CD8-positive, alpha-beta memory T cell (primary cell): Measurements from ENCODE around the gene C6orf62. TPM values are rescaled to one million over a fixed set of nuclear protein-coding genes. Genes with fewer than 3 reads are reported as not detected.
"Not testable (repeated sequence)": the region's sequence is repeated elsewhere in the genome, so short reads cannot be mapped to it uniquely, and the experiment has no call there.

Experiments used
- CTCF ChIA-PET: fragments of 350-600 bp; sonication (Branson Sonifier 250); formaldehyde crosslinking; loops from one replicate; lab custom pipeline; 2021; ENCODE audit warnings: antibody characterized with exemption; lab: Charles Lee
- POLR2A ChIA-PET: fragments of 350-600 bp; sonication (Branson Sonifier 250); formaldehyde crosslinking; loops from one replicate; lab custom pipeline; 2021; ENCODE audit warnings: antibody characterized with exemption; lab: Charles Lee
- DNase-seq, 5 donors: peaks; one replicate each; pipeline versions ENCODE4 v3.0.0 to v3.0.0-alpha.2; 2020 to 2022; ENCODE audit warnings: mixed read lengths in 1 of 5
- H3K27ac ChIP-seq: one replicate; pipeline ENCODE4 v1.7.0; 2013; ENCODE audit warnings: low read depth, mild to moderate bottlenecking, low read length, moderate library complexity
- H3K27me3 ChIP-seq: 2 replicates; pipeline ENCODE4 v1.7.0; 2013; ENCODE audit warnings: low read length, mild to moderate bottlenecking; ENCODE audit not compliant: insufficient read depth, poor library complexity, severe bottlenecking
- H3K36me3 ChIP-seq: 2 replicates; pipeline ENCODE4 v1.7.0; 2013; ENCODE audit warnings: mild to moderate bottlenecking, low read length, moderate library complexity; ENCODE audit not compliant: insufficient read depth
- H3K4me1 ChIP-seq: 2 replicates; pipeline ENCODE4 v1.7.0; 2013; ENCODE audit warnings: mild to moderate bottlenecking, low read length, moderate library complexity; ENCODE audit not compliant: insufficient read depth
- H3K4me3 ChIP-seq: 2 replicates; pipeline ENCODE4 v1.7.0; 2013; ENCODE audit warnings: mild to moderate bottlenecking, low read length
- H3K9me3 ChIP-seq: 2 replicates; pipeline ENCODE4 v1.7.0; 2013; ENCODE audit warnings: mild to moderate bottlenecking, low read length
- H3K27ac Mint-ChIP-seq, 8 donors: one replicate each; pipeline ENCODE4 v1.8.0; 2020 to 2021; ENCODE audit warnings: mixed read lengths in 8 of 8, mild to moderate bottlenecking in 6 of 8, inconsistent platforms in 3 of 8, moderate library complexity in 3 of 8
- H3K27me3 Mint-ChIP-seq, 2 donors: one replicate each; pipeline ENCODE4 v1.8.0; 2020 to 2021; ENCODE audit warnings: mixed read lengths in 2 of 2, mild to moderate bottlenecking in 1 of 2, moderate library complexity in 1 of 2
- H3K36me3 Mint-ChIP-seq, 3 donors: one replicate each; pipeline ENCODE4 v1.8.0; 2020 to 2021; ENCODE audit warnings: mixed read lengths in 3 of 3, inconsistent platforms in 1 of 3, mild to moderate bottlenecking in 1 of 3
- H3K4me1 Mint-ChIP-seq, 3 donors: one replicate each; pipeline ENCODE4 v1.8.0; 2020 to 2021; ENCODE audit warnings: mixed read lengths in 3 of 3, inconsistent platforms in 1 of 3, mild to moderate bottlenecking in 1 of 3
- H3K4me3 Mint-ChIP-seq, 7 donors: one replicate each; pipeline ENCODE4 v1.8.0; 2020 to 2021; ENCODE audit warnings: mixed read lengths in 7 of 7, mild to moderate bottlenecking in 6 of 7, moderate library complexity in 4 of 7, inconsistent platforms in 2 of 7
- H3K9me3 Mint-ChIP-seq, 5 donors: one replicate each; pipeline ENCODE4 v1.8.0; 2020 to 2022; ENCODE audit warnings: mixed read lengths in 5 of 5, mild to moderate bottlenecking in 3 of 5, moderate library complexity in 2 of 5, inconsistent platforms in 1 of 5
- polyA plus RNA-seq: library from polyadenylated mRNA; unstranded; fragments of 300-500 nt; fragmentation: Illumina TruSeq; gene quantifications from one replicate; pipeline ENCODE4 v1.2.3, GENCODE V29; 2021
- total RNA-seq, 2 experiments: library from RNA; stranded (reverse); gene quantifications; one replicate each; pipeline ENCODE4 v1.2.3, GENCODE V29; 2021

The C6orf62 gene
- total and polyA plus RNA-seq, 3 experiments from 2014 or later: 95.1 to 120 (median 95.6) TPM

DNA sequence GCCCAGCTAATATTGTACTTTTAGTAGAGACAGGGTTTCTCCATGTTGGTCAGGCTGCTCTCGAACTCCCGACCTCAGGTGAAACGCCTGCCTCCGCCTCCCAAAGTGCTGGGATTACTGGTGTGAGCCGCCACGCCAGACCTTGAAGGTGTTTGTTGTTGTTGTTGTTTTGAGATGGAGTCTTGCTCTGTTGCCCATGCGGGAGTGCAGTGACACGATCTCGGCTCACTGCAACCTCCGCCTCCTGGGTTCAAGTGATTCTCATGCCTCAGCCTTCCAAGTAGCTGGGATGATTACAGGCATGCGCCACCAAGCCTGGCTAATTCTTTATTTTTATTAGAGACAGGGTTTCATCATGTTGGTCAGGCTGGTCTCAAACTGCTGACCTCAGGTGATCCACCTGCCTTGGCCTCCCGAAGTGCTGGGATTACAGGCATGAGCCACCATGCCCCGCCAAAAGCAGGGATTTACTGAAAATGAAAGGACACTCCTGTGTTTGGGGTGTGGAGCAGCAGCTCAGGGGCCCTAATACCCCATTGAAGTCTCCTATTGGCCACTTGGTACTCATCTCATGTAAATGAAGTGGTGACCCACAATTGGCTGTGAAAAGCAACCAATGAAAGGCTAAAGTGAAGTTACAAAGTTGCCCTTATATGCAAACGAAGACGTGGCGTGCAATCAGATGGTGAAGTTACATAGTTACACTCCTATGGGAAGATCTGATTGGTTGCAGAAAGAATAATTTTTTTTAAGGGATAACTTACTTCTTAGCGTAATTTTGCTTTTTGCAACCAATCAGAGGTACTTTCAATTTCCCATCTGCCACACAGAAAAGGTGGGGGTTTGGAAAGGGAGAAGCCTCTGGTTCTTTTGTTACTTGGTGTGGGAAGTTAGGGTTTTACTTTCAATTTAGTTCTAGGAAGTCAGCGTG, 50.6 kb downstream of the C6orf62 start:
- H3K9me3 ChIP-seq, H3K9me3 Mint-ChIP-seq, H3K27me3 ChIP-seq, DNase-seq, H3K27me3 Mint-ChIP-seq, POLR2A ChIA-PET: not testable (repeated sequence)
- peak overlapping the region; percentile 89 for H3K27ac ChIP-seq
- H3K4me3 Mint-ChIP-seq: peak overlapping the region; percentile 97 to 100 (median 99)
- H3K4me1 ChIP-seq: peaks cover 39% of the 10 kb centered on the region
- H3K36me3 Mint-ChIP-seq: peaks cover 3 to 38% (median 4%) of the 10 kb centered on the region in 3 donors
- peaks cover 12% of the 10 kb centered on the region for H3K36me3 ChIP-seq
- H3K4me1 Mint-ChIP-seq: peaks cover 37 to 60% (median 51%) of the 10 kb centered on the region in 3 donors
- CTCF ChIA-PET: interaction anchor here (2.7 kb wide), 1 partner anchor 87 kb away, joined by 17 read pairs; no protein-coding TSS in a partner anchor
- peak overlapping the region in 2 of 8 donors; percentile 40 to 41 for H3K27ac Mint-ChIP-seq
- peak overlapping the region; percentile 78 for H3K4me3 ChIP-seq

DNA sequence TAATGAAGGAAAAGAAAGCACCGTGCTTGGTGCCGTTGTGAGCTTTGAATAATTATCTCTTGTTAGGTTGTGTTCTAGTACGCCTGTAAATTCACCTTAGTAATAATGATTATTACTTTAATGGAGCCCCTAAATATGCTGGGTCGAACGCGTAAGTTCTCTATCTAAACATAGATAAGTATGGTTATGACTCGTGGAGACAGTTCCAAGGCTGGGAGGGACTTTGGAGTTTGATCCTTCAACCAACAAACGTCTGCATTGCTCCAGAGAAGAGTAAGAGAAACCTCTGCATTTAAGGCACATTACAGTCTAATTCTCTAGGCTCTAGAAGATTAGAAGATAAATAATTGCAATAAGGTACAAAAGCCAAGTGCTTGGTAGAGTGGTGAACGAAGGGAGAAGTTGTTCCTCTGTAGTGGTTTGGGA, 51.6 kb downstream of the C6orf62 start:
- H3K4me3 ChIP-seq: peak overlapping the region; percentile 78
- no peaks in the 10 kb centered on the region for H3K27me3 ChIP-seq
- Mint-ChIP-seq H3K36me3 (peaks cover 0 to 46% (median 6%) of the 10 kb centered on the region in 3 donors), H3K4me3 (peak overlapping the region; percentile 97 to 100 (median 99)), H3K4me1 (peaks cover 41 to 70% (median 60%) of the 10 kb centered on the region in 3 donors), H3K27me3 (no peaks in the 10 kb centered on the region), H3K27ac (peak overlapping the region; percentile 90 to 99 (median 98)), H3K9me3 (peaks cover 0 to 4% (median 0%) of the 10 kb centered on the region in 5 donors)
- peaks cover 39% of the 10 kb centered on the region for H3K4me1 ChIP-seq
- peaks cover 18% of the 10 kb centered on the region for H3K36me3 ChIP-seq
- DNase-seq: no peak
- ChIA-PET POLR2A (interaction anchor here (0.6 to 2.9 kb wide), 6 partner anchors 21 to 368 kb away, joined by 3 to 22 read pairs (median 6); partner anchors contain the start of genes C6orf62, GMNN and KIAA0319), CTCF (interaction anchor here (1.5 to 2.7 kb wide), 5 partner anchors 21 to 359 kb away, joined by 3 to 17 read pairs (median 13); partner anchors contain the start of gene KIAA0319)
- no peaks in the 10 kb centered on the region for H3K9me3 ChIP-seq
- peak overlapping the region; percentile 89 for H3K27ac ChIP-seq

DNA sequence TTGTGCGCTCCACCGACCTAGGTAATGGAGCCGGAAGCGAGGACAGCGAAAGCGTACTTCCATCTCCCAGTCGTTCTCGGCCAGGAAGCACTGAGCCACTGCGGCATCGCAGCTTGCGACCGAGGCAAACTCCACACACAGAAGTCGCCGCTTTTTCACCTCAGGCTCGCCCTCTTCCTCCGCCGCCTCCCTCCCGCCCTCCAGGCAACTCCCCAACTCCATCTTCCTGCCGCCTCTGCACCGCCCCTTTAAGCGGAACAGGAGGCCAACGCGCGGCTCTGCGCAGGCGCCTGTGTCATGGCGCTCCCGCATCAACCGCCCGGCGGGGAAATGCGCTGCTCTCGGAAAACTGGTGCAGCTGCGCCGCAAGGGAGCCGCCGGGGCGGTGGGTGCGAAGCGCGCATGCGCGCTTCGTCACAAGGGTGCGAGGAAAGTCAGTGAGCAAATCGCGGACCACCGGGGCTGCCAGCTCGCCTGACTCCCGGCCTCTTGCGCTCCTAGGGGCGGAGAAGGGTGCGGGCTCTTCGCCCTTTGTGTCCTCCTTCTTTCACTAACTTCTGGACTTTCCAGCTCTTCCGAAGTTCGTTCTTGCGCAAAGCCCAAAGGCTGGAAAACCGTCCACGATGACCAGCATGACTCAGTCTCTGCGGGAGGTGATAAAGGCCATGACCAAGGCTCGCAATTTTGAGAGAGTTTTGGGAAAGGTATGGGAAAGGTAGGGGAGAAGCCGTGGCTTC, 52.1 kb downstream of the C6orf62 start, which contains the start of the genes ACOT13 and TDP2:
TSS of gene ACOT13 (plus strand) at position 437 of the 737 bp plus-strand sequence. CDS start at position 624, 187 bp downstream.
TSS of gene TDP2 (minus strand) at position 259 of the 737 bp plus-strand sequence. CDS start at position 222, 37 bp downstream.
- peaks cover 43 to 76% (median 64%) of the 10 kb centered on the region in 3 donors for H3K4me1 Mint-ChIP-seq
- Histone ChIP-seq H3K36me3 (peaks cover 18% of the 10 kb centered on the region), H3K4me1 (peaks cover 39% of the 10 kb centered on the region), H3K27ac (peak within 1 kb of the TSS; percentile 89), H3K27me3 (no peaks in the 10 kb centered on the region), H3K9me3 (no peaks in the 10 kb centered on the region), H3K4me3 (peak within 1 kb of the TSS; percentile 78)
- peak; percentile 94 to 98 (median 97) for DNase-seq
- peak within 1 kb of the TSS; percentile 97 to 100 (median 99) for H3K4me3 Mint-ChIP-seq
- H3K27me3 Mint-ChIP-seq: no peaks in the 10 kb centered on the region
- POLR2A ChIA-PET: interaction anchor here (0.6 to 2.9 kb wide), 8 partner anchors 21 to 369 kb away, joined by 3 to 22 read pairs (median 6); partner anchors contain the start of genes C6orf62, GMNN and KIAA0319
- H3K9me3 Mint-ChIP-seq: peaks cover 0 to 4% (median 0%) of the 10 kb centered on the region in 5 donors
- peaks cover 0 to 52% (median 6%) of the 10 kb centered on the region in 3 donors for H3K36me3 Mint-ChIP-seq
- CTCF ChIA-PET: interaction anchor here (1.5 to 2.7 kb wide), 5 partner anchors 21 to 360 kb away, joined by 3 to 17 read pairs (median 13); partner anchors contain the start of gene KIAA0319
- H3K27ac Mint-ChIP-seq: peak within 1 kb of the TSS; percentile 90 to 99 (median 98)

DNA sequence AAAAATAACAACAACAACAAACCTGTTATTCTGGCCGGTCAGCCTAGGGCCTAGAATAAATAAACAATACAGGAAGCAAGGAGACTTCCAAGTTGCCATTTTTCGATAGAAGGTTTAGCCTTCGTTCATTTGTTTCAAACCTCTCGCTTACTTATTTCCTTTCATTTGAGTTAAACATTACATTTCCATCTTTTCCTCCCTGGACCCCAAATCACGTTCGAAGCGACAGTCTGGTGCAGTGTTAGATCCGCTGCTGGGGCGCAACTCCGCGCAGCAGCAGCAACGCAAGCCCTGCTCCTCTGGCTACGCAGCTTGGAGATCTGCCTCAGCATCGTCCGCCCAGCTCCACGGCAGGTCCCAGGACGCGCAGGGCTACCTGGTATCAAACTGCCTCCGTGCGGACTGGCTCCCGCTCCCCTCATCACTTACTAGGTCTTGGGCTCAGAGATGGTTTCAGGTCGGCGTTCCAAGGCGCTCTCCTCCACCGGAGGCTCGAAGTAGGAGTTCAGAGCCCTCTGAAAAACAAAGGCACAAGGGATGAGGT, 52.8 kb downstream of the C6orf62 start:
- Histone ChIP-seq H3K36me3 (peaks cover 18% of the 10 kb centered on the region), H3K27ac (peak overlapping the region; percentile 89), H3K4me1 (peaks cover 39% of the 10 kb centered on the region), H3K4me3 (peak overlapping the region; percentile 78), H3K9me3 (no peaks in the 10 kb centered on the region), H3K27me3 (no peaks in the 10 kb centered on the region)
- peaks cover 0 to 4% (median 0%) of the 10 kb centered on the region in 5 donors for H3K9me3 Mint-ChIP-seq
- H3K4me1 Mint-ChIP-seq: peaks cover 47 to 82% (median 70%) of the 10 kb centered on the region in 3 donors
- H3K4me3 Mint-ChIP-seq: peak overlapping the region; percentile 97 to 100 (median 99)
- H3K36me3 Mint-ChIP-seq: peaks cover 0 to 58% (median 6%) of the 10 kb centered on the region in 3 donors
- no peaks in the 10 kb centered on the region for H3K27me3 Mint-ChIP-seq
- peak overlapping the region; percentile 90 to 99 (median 98) for H3K27ac Mint-ChIP-seq
- DNase-seq: peak in 1 of 5 donors; percentile 20
- ChIA-PET POLR2A (interaction anchor here (0.6 to 2.9 kb wide), 7 partner anchors 20 to 124 kb away, joined by 3 to 22 read pairs (median 6); partner anchors contain the start of genes C6orf62, GMNN and KIAA0319), CTCF (interaction anchor here (1.2 to 2.7 kb wide), 7 partner anchors 20 to 361 kb away, joined by 3 to 17 read pairs (median 5); partner anchors contain the start of gene KIAA0319)

DNA sequence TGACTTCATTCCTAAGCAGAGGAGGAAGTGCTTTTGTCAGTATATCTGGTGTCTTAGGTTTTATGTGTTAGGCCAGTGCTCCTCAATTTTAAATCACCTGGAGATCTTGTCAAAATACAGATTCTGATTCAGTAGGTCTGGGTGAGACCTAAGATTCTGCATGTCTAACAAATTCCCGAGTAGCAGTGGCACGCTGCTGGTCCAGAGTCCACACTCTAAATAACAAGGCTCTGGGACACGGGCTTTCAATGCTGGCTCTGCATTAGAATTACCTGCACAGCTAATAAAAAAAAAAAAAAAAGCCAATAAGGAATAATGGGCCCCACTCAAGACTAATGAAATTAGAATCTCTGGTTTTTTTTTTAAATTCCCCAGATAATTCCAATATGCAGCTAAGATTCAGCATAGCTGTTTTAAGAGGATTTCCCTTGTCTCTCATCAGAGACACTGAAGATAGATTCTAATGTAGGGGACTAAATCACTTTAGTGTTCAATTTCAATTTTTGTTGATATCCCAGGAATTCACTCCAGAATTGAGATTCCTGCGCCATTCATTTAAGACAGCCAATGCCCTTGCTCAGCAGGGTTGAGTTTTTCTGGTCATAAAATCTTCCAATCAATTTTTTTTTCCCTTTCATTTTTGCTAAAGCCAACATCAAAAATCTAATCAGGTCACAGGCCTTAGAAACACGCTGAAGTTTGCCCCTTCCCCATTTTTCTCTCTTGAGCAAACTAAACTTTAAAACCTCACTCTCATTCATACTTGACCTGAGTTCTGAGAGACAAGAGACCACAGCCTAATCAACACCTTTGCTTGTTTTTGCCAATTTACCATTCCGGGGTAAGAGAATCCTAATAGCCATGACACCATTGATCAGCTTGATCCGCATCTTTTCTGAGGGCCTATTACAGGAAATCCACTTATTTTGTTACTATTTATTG, 54.6 kb downstream of the C6orf62 start:
- Mint-ChIP-seq H3K9me3 (no peaks in the 10 kb centered on the region), H3K36me3 (peaks cover 0 to 67% (median 6%) of the 10 kb centered on the region in 3 donors), H3K4me1 (peaks cover 54 to 95% (median 84%) of the 10 kb centered on the region in 3 donors), H3K27me3 (no peaks in the 10 kb centered on the region), H3K27ac (peak overlapping the region; percentile 3 to 99 (median 81)), H3K4me3 (peak overlapping the region in 6 of 7 donors; percentile 98 to 100 (median 99))
- no peak overlapping the region for H3K27ac ChIP-seq
- H3K27me3 ChIP-seq: no peaks in the 10 kb centered on the region
- POLR2A ChIA-PET: interaction anchor here (0.6 kb wide), 2 partner anchors 55 to 85 kb away, joined by 3 to 4 read pairs; partner anchors contain the start of gene C6orf62
- H3K36me3 ChIP-seq: peaks cover 18% of the 10 kb centered on the region
- H3K9me3 ChIP-seq: no peaks in the 10 kb centered on the region
- peaks cover 39% of the 10 kb centered on the region for H3K4me1 ChIP-seq
- DNase-seq: no peak
- H3K4me3 ChIP-seq: no peak overlapping the region
- CTCF ChIA-PET: no interaction called here

DNA sequence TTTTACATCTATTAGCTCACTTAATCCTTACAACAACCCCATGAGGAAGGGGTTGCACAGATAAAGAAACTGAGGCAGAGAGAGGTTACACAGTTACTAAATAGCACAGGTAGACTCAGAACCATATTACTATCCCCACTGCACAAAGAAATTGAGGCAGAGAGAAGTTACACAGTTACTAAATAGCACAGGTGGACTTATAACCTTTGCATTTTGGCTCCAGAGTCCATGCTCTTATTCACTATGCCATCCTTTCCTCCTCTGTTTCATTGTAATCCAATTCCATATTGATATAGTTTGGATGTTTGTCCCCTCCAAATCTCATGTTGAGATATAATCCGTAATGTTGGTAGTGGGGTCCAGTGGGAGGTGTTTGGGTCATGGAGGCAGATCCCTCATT, 55.8 kb downstream of the C6orf62 start:
- no peak overlapping the region for H3K4me3 ChIP-seq
- H3K4me1 Mint-ChIP-seq: peaks cover 51 to 95% (median 85%) of the 10 kb centered on the region in 3 donors
- H3K36me3 Mint-ChIP-seq: peaks cover 0 to 78% (median 10%) of the 10 kb centered on the region in 3 donors
- H3K4me3 Mint-ChIP-seq: peak overlapping the region in 1 of 7 donors; percentile 34
- peaks cover 18% of the 10 kb centered on the region for H3K36me3 ChIP-seq
- H3K27ac Mint-ChIP-seq: peak overlapping the region in 3 of 8 donors; percentile 22 to 77 (median 59)
- no peaks in the 10 kb centered on the region for H3K9me3 Mint-ChIP-seq
- H3K9me3 ChIP-seq: no peaks in the 10 kb centered on the region
- no peaks in the 10 kb centered on the region for H3K27me3 ChIP-seq
- H3K27ac ChIP-seq: no peak overlapping the region
- no peak for DNase-seq
- ChIA-PET CTCF (no interaction called here), POLR2A (no interaction called here)
- H3K27me3 Mint-ChIP-seq: no peaks in the 10 kb centered on the region
- peaks cover 34% of the 10 kb centered on the region for H3K4me1 ChIP-seq
